T-helper 2 cell (primary cell): ENCODE measurements around the gene TPST1.
A peak's percentile ranks its signal among the peaks of the same experiment; 100 is the strongest.
"Not testable (repeated sequence)": the region's sequence is repeated elsewhere in the genome, so short reads cannot be mapped to it uniquely, and the experiment has no call there.

Experiments used
- DNase-seq, 5 experiments: peaks; one replicate each; pipeline versions ENCODE4 v3.0.0 to v3.0.0-alpha.2; 2012 to 2022
- total RNA-seq, 2 donors: gene quantifications; one replicate each; lab custom pipeline; 2026; lab: John Stamatoyannopoulos, UW

The TPST1 gene
- total RNA-seq, result 0.62 to 1.2 reads per million in 2 donors

GRCh38 chr7:66204822-66205740 lies at the start of gene TPST1:
TSS of gene TPST1 (plus strand) at chr7:66205334. CDS start at chr7:66240426, 35,092 bp downstream.
- peak; percentile 33 to 76 (median 56) for DNase-seq

GRCh38 chr7:66156035-66156434 lies 49.1 kb upstream of the TPST1 start:
- not testable (repeated sequence) for DNase-seq

GRCh38 chr7:66157060-66157459 lies 48.1 kb upstream of the TPST1 start:
- no peak for DNase-seq

- DNase-seq, result no peak
These were observed 42.5 kb upstream of the TPST1 start for GRCh38 chr7:66162622-66163021.

GRCh38 chr7:66163186-66163610 lies 41.9 kb upstream of the TPST1 start:
- DNase-seq, result no peak

- no peak for DNase-seq
These were observed 40.8 kb upstream of the TPST1 start for GRCh38 chr7:66164356-66164755.

GRCh38 chr7:66167773-66168387 lies 37.3 kb upstream of the TPST1 start:
- DNase-seq, result no peak

- no peak for DNase-seq
These were observed 35.5 kb upstream of the TPST1 start for GRCh38 chr7:66169616-66170015.

- DNase-seq, result no peak
These were observed 34.6 kb upstream of the TPST1 start for GRCh38 chr7:66170309-66171231.

- not testable (repeated sequence) for DNase-seq
These were observed 32.4 kb upstream of the TPST1 start for GRCh38 chr7:66172536-66173401.

- DNase-seq, result no peak
These were observed 31.3 kb upstream of the TPST1 start for GRCh38 chr7:66173856-66174255.

GRCh38 chr7:66175006-66175405 lies 30.1 kb upstream of the TPST1 start:
- DNase-seq, result not testable (repeated sequence)

GRCh38 chr7:66176914-66177313 lies 28.2 kb upstream of the TPST1 start:
- DNase-seq, result no peak

- DNase-seq, result no peak
These were observed 26.9 kb upstream of the TPST1 start for GRCh38 chr7:66178258-66178657.

- no peak for DNase-seq
These were observed 23.8 kb upstream of the TPST1 start for GRCh38 chr7:66181329-66181728.

- no peak for DNase-seq
These were observed 23.3 kb upstream of the TPST1 start for GRCh38 chr7:66181845-66182244.

- DNase-seq, result no peak
These were observed 22.2 kb upstream of the TPST1 start for GRCh38 chr7:66182920-66183319.

- DNase-seq, result no peak
These were observed 21.4 kb upstream of the TPST1 start for GRCh38 chr7:66183700-66184099.

- no peak for DNase-seq
These were observed 19.4 kb upstream of the TPST1 start for GRCh38 chr7:66185680-66186187.

GRCh38 chr7:66186991-66187390 lies 18.1 kb upstream of the TPST1 start:
- DNase-seq, result no peak

GRCh38 chr7:66187905-66188304 lies 17.2 kb upstream of the TPST1 start:
- DNase-seq, result no peak

- no peak for DNase-seq
These were observed 16.5 kb upstream of the TPST1 start for GRCh38 chr7:66188645-66189044.
